GOT3 (cell line): ENCODE data around the gene BCL11B.

Source experiments
- DNase-seq: peaks from one replicate; lab custom pipeline; 2025; ENCODE audit warnings: mixed read lengths; lab: John Stamatoyannopoulos, UW

BCL11B gene

GRCh38 chr14:99159341-99160340 lies 112.4 kb downstream of the BCL11B start:
- no peak for DNase-seq

DNA sequence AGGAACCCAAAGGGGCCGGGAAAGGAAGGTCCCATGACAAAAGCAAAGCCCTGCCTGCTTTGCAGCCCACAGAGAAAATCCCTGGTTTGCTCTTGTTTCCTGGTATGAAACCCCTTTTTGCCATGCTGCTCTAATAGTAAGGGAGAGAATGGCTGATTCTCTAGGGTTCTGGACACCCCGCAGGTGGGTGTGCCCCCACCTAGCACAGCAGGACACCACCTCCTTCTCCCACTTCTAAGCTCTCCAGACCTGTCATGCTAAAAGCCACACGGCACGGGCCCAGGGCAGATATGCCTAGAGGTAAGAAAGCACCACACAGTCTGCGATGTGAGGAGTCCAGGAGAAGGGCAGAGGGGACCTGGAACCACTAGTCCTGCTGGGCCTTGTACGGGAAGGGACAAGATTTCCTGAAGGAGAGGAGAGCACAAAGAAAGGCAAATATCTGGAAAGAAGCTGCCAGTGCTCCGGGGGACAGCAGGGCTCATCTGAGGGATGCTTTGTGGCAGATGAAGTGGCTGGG lies 113.3 kb downstream of the BCL11B start:
- no peak for DNase-seq

DNA sequence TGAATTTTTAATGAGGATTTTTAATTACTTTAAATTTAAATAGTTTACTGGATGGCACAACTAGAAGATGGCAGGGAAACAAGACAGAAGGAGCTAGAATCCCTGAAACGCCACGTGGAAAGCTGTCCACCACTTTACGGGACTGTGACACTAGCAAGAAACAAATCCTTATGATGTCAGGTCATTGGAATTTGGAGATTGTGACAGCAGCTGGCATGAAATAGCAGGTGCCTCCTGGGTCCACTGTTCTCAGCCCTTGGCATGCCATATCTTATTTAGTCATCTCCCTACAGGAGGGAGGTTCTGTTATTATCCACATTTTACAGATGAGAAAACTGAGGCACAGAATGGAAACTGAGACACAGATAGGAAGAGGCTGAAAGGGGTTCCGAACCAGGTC lies 113.8 kb downstream of the BCL11B start:
- no peak for DNase-seq

DNA sequence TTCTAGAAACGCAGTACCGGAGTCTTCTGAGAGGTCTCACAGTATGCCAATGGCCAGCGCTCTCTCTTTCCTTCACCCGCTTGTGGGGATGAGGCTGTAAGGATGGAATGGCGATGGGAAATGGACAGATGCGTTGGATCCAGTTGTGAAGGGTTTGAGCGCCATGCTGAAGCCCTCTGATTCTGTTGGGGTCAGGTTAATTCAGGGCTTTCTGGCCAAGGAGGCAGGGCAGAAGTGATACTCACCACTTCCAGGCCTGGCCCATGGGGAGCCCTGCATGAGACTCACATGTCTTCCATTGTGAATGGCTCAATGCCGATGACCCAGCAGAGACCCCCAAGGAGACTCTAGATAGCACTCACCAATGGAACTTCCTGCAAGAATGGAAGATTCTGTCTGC lies 114.3 kb downstream of the BCL11B start:
- DNase-seq: no peak

DNA sequence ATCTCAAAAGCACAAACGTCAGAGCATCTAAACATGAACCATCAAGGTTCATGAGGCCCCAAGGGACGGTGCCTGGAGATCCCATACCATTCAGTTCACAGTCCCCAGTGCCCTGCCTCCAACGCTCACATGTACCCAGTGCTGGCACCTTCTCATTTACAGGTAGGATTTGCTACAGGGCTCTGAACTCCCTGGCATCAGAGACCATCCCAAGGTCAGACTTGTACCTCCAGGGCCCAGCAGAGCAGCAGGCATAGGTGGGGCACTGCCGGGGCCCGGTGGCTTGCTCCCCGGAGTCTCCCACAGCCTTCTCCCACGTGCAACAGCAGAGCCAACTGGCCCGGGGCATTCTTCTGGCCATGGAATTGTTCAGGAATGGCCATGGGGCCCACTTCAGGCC lies 114.8 kb downstream of the BCL11B start:
- DNase-seq: no peak

DNA sequence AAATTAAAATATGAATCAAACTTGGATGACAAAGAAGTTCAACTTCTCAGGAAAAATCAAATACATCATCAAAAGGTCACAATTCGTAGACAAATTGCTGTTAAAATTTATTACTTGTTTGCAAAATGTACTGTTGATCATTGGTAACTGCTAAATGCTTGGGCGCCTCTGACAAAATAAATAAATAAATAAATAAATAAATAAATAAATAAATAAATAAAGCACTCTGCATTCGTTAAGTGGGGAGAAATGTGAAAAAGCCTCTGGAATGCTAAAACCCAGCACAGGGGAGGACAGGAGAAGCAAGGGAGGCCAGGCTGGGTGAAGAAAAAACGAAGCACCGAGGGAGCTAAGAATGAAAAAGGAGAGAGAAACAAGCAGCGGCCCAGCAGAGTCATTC lies 115.2 kb downstream of the BCL11B start:
- DNase-seq: no peak

GRCh38 chr14:99156090-99156425 lies 115.9 kb downstream of the BCL11B start:
- DNase-seq: no peak

DNA sequence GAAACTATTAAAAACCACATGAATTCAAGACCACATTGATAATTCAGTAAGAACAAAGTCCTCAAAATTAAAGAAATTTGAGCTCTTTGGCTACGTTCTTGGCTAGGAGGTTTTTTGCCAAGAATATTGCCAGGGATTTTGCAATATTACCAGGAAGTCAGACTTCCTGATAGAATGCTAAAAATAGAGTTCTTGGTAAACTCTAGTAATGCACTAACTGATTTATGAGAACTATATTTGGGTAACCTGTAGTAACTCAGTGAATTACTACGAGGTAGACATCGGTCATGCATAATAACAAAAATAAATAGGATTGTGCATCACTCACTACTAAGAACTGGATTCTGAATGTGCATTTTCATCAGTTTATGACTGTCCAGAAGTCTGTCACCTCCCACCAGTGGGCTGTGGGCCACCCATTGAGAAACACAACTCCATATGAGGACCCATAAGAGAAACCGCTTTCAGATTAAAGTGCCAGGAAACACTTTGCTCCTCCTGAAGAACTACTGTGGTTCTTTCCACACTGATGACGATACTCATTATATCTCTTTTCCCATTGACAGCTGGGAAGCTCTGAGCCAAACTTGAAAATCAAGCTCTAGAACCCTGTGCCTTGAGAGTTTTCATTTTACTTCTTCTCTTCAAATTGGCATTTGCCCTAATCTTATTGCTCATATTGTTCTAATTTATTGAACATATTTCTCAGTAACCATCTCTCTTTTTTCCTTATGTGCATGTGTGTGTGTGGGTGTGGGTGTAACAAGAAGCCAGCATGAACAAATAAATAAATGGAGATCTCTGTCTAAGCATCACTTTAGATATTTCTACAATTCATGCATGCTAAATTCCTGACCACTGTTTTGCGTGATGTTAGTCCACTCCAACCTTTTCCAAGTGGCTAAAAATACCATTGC lies 116.6 kb downstream of the BCL11B start:
- no peak for DNase-seq

DNA sequence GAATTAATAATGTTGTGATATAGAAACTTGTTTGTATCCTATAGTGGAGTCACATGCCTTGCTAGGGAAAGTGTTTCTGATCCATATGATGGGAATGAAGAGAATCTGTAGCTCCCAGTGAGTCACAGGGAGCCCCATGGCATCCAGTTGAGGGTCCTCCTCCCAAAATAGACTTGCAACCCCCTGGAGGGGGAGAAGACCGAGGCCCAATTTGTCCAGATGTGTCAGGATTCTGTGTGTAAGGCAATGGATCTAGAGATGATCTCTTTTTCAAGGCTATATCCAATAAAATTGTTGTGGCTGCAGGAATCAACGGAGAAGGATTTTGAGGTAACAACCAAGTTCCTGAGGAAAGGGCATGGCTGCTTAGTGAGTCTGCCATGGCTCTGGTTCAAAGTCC lies 121.8 kb downstream of the BCL11B start:
- no peak for DNase-seq

- no peak for DNase-seq
Measured at GRCh38 chr14:99148861-99149610, 123.0 kb downstream of the BCL11B start.

- no peak for DNase-seq
Measured at GRCh38 chr14:99148131-99148530, 123.9 kb downstream of the BCL11B start.

DNA sequence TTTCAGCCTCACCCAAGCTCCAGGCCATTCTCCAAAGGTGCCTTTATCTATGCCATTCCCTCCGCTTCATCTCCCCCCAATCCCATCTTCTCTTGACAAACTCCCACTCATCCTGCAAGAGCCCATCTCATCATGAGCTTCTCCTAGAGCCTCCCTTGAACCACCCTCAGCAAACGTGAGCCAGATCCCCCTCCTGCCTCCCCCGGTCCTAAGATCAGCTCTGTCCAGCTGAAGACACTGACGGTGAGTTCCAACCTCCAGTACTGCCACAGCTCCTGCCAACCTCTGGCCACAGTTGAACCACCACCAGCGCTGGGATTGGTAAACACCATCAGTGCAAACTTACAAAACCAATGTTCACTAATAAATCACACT lies 124.6 kb downstream of the BCL11B start:
- no peak for DNase-seq

DNA sequence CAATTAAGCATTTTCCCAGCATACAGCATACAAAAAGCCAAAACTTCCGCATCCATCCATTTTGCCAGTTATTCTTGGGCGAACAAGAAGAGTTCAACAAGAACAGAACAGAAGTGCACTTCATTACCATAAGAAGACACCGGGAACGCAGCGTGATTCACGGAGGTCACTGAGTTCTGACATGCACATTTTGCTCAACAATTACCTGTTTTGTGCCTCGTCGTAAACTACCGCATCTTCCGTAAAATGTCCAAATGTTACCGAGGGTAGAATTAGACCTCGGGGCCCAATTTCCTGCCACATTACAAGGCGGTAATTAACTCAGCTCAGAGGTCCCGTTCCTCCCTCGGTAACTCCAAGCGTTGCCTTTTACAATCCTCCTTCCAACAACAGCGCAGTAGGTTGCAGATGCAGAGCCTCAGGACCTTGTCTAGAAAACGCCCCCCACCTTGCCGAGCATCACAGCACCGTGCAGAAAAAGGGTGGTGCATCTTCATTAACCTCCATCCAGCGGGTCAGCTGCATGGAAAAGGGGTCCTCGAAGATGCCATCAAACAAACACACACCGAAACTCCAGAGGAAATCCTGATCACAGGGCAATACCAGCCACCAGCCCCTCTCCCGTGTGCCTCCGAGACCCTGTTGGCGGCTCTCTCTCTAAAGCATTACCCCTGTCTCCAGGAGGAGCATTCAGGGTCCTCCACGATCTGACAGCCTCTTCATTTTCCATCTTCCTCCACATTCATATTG lies 125.2 kb downstream of the BCL11B start:
- DNase-seq: no peak

DNA sequence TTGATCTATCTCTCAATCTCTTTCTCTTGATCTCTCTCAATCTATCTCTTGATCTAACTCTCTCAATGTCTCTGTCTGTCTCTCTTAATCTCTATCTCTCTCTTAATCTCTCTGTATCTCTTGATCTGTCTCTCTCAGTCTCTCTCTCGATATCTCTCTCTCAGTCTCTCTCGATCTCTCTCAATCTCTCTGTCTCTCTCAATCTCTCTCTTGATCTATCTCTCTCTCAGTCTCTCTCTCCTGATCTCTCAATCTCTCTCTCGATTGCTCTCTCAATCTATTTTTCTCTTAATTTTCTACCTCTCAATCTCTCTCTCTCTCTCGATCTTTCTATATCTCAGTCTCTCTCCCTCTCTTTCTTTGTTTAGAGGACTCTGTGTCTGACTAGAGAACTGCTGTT lies 126.7 kb downstream of the BCL11B start:
- no peak for DNase-seq

DNA sequence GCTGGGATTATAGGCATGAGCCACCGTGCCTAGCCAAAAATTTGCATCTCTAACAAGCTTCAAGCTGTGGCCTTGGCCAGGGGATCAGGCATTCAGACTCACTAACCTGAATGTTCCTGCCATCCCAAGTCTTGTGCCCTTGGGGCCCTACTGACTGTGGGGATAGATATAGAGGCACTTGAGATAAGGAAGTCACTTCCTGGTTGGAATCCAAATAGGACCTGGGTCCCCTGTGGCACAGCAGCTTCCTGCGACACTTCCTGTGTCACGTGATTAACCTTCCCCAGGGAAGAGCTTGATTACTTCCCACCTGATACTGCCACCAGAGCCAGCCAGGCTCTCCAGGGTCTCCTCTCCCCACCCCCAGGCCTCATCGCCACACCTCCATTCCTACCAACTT lies 128.2 kb downstream of the BCL11B start:
- DNase-seq: no peak

DNA sequence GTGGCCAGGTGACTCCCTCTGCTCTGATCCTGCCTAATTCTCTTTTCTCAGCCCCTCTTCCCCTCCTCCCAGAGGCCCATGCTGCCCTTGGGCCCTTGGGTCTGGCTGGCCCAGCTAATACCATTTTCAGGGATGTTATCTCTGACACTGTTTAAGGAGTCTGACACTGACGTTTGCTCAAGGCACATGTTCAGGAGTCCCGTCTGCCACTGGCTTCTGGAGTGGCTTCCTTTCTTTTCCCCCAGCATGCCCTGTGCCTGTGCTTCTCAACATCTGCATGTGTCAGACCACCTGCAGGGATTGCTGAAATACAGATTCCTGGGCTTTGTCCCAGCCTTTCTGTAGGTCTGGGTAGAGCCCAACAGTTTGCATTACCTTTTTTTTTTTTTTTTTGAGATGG lies 128.9 kb downstream of the BCL11B start:
- no peak for DNase-seq

DNA sequence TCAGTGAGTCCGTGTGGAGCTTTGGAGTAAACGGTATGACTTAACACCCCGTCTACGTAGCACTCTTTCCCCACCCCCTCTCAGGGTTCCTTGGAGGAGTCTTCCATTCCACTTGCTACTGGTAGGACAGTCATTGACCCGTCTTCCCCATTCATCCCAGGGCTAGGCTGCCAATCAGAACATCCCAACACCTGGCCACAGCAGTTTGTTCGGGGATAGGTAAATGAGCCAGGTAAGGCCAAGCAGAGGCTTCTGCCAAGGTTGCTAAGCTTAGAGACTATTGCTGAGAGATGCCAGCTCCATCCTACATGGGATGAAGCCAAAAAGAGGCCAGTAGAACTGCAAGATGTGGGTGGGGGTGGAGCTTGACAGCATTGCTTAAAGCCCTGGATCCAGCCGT lies 130.8 kb downstream of the BCL11B start:
- no peak for DNase-seq

- DNase-seq: no peak
Measured at GRCh38 chr14:99138999-99139865, 132.8 kb downstream of the BCL11B start.

- DNase-seq: no peak
Measured at GRCh38 chr14:99137913-99138571, 134.0 kb downstream of the BCL11B start.
